NCI-H1105 (cell line): ENCODE measurements around the gene EMD.
A peak's percentile ranks its signal among the peaks of the same experiment; 100 is the strongest.

ENCODE experiments used
- DNase-seq: peaks from one replicate; lab custom pipeline; 2025; lab: John Stamatoyannopoulos, UW

Gene EMD

DNA sequence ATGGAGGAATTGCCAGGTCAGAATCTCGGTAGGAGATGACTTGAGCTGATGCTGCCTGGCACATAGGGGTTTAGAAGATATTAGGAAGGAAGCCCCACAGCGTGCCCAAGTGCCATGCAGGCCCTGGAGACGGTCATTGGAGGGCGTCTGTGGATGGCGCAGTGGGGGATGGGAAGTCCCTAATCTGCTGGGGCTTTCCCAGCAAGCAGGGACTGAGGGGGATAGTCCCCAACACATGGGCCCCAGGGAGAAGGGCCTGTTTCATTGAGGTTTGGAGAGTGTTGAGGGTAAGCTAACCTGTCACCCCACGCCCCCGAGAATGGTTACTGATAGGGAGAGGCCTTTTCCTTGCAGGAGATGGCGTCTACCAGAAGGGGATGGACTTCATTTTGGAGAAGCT, 40.1 kb downstream of the EMD start:
- DNase-seq, result no peak

DNA sequence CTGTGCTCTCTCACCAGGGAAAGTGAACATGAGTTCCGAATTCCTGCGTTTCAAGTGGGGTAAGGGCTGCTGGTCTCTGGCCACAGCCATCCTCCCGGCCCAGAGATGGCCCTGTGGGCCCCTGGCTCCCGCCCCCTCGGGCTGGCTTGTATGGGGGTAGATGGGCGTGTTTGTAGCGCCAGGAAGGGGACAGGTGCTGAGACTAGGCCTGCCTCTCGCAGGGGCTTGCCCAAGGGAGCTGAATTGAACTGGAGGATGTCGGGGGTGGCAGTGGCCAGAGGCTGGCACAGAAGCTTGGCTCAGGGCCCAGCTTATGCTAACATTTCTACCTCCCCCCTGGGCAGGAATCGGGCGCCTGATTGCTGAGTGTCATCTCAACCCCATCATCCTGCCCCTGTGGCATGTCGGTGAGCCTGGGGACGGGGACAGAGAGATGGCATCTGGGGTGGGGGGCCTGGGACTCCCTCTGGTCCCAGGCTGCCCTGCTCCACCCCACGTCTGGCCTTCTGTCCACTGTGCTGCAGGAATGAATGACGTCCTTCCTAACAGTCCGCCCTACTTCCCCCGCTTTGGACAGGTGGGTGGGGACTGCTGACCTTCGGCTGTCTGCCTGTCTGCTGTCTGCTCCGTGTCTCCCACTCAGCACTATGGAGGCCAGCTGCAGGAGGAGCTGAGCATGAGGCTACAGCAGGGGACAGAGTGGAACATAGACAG, 40.8 kb downstream of the EMD start:
- peak; percentile 92 for DNase-seq

DNA sequence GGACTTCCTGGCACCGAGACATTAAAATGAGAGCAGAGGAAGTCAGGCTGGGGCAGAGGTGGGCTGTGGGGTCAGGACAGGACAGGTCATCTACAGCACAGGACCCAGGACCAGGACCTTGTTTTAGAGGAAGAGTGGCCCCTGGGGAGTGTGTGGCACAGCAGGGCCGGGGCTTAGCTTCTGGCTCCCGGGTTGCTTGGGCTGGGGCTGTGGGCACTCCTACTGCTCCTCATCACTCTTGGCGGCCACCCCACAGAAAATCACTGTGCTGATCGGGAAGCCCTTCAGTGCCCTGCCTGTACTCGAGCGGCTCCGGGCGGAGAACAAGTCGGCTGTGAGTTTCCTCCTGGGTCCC, 41.3 kb downstream of the EMD start:
- no peak for DNase-seq

DNA sequence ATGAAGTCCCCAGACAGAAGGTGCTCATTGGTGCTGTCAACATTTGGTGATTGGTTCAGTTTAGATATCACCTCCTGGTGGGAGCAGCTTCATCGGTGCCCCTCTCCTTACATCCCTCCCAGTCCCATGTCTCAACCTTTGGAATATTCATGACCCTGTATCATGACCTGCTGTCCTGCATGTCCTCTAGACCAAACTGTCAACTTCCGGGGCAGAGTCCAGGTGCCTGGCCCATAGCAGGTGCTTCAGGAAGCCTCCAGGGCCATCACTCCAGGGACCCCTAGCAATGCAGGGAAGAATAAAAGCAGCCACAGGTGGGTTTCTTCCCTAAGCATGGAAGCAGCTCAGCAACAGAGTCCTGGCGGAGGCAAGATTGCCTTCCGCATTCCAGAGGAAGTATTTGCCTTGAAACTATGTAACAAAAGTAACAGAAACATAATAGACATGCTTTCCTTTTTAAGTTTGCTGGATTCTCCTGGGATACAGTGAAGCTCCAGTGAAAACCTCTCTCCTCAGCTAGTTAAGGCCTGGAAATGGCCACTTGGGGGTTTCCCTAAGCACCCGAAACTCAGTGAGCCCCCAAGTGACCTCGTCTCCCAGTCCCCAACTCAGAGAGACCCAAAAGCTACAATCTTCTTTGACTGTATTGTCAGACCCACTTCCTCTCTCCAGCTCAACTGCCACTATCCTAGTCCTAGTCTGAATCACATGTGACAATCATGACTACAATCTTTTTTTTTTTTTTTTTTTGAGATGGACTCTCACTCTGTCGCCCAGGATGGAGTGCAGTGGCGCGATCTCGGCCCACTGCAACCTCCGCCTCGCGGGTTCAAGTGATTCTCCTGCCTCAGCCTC, 48.0 kb downstream of the EMD start:
- DNase-seq, result no peak

DNA sequence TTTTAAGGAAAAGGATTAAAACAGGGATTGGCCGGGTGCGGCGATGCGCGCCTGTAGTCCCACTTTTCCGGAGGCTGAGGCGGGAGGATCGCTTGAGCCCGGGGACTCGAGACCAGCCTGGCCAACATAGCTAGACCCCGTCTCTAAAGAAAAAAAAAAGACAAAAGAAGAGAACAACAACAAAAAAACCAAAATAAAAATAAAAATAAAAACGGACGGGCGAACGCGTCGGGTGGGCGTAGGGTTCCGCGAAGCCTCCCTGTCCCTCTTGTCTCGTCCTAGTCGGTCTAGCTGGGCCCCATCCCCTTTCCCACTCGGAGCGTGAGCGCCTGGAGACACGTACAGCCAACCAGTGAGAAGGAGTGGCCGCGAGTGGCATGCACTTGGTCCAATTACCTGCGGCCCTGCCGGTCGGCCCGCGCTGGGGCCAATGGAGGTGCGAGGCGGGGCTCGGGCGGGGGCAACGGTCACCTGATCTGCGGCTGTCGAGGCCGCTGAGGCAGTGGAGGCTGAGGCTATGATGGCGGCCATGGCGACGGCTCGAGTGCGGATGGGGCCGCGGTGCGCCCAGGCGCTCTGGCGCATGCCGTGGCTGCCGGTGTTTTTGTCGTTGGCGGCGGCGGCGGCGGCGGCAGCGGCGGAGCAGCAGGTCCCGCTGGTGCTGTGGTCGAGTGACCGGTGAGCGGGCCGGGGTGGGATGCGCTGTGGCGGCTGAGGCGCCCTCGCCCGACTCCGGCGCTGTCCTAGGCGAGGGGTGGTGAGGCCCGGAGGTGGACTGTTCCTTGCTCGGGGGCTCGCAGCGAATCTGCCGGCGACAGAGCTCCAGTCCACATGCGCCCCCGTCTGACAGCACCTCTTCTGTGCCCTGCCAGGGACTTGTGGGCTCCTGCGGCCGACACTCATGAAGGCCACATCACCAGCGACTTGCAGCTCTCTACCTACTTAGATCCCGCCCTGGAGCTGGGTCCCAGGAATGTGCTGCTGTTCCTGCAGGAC, 49.4 kb downstream of the EMD start, which contains the start of gene ATP6AP1:
ATP6AP1 (plus strand) TSS at position 502 of the 996 bp plus-strand sequence; CDS start at position 518, 16 bp downstream.
- DNase-seq, result peak; percentile 97

DNA sequence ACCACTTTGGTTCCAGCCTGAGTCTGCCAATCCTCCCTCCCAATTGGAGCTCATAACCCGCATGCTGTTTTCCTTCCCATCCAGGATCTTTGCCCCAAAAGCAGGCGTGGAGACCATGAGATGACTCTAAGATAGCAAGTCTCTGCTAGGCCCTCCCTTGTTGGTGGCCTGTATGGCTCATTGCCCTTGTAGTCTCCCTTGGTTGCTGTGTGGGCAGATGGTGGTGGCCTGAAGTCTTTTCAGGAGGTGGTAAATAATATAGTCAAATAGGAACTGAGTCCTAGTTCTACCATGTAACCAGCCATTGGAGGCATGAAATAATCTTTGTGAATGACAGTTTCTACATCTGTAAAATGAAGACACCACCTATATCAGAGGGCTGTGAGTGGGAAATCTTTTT, 50.6 kb downstream of the EMD start:
- no peak for DNase-seq

DNA sequence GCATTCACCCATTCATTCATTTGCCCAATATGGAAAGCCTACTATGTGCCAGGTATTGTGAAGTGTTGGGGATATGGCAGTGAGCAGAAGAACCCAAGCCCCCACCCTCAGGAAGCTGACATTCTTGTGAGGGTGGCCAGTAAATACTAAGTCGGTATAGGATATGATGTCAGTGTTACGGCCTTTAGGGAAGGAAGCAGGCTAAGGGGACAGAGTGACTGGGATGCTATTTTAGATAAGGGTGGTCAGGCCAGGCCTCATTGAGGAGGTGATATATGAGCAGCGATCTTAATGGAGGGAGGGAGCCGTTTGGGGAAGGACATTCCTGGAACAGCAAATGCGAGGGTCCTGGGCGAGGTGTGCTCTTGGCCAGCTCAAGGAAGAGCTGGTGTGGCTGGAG, 51.4 kb downstream of the EMD start:
- no peak for DNase-seq

DNA sequence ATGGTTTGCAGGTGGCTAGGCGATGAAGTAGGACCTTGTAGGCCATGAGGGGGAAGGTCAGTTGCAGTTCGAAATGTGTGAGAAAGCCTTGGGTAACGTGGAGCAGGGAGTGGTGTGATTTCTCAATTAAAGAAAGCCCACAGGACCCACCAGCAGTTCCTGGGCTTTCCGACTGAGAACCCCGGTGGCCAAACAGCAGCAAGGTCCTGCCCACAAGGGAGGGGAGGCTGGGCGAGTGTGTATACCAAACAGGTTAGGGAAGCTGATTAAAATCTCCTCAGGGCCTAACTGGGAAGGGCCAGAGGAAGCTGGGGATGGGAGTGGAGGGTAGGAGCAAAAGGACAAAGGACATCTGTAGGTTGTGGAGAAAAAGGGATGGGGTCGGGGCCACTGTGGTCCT, 51.8 kb downstream of the EMD start:
- DNase-seq, result no peak
